ENCODE results near the gene SV2C. TPM values are rescaled to one million over a fixed set of nuclear protein-coding genes. Genes with fewer than 3 reads are reported as not detected.
"Not testable (repeated sequence)": the region's sequence is repeated elsewhere in the genome, so short reads cannot be mapped to it uniquely, and the experiment has no call there.

SV2C gene
- total RNA-seq, 1 donor from 2014 or later, result not detected

GRCh38 chr5:76240336-76240735 is 157.2 kb downstream of the SV2C start:
- Mint-ChIP-seq H3K36me3 (ENCODE audit: low read depth) (no peaks in the 10 kb centered on the region), H3K27me3 (peaks cover 13% of the 10 kb centered on the region), H3K27ac (no peak overlapping the region), H3K9me3 (peaks cover 11% of the 10 kb centered on the region), H3K4me3 (no peak overlapping the region), H3K4me1 (no peaks in the 10 kb centered on the region)
- TF ChIP-seq, protein P1, sequence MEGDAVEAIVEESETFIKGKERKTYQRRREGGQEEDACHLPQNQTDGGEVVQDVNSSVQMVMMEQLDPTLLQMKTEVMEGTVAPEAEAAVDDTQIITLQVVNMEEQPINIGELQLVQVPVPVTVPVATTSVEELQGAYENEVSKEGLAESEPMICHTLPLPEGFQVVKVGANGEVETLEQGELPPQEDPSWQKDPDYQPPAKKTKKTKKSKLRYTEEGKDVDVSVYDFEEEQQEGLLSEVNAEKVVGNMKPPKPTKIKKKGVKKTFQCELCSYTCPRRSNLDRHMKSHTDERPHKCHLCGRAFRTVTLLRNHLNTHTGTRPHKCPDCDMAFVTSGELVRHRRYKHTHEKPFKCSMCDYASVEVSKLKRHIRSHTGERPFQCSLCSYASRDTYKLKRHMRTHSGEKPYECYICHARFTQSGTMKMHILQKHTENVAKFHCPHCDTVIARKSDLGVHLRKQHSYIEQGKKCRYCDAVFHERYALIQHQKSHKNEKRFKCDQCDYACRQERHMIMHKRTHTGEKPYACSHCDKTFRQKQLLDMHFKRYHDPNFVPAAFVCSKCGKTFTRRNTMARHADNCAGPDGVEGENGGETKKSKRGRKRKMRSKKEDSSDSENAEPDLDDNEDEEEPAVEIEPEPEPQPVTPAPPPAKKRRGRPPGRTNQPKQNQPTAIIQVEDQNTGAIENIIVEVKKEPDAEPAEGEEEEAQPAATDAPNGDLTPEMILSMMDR (IDR thresholded peaks at IDR 0.05), result no peak
- intact Hi-C loops (cut with micrococcal nuclease), result no loop called here
- ATAC-seq (ENCODE audit: low read depth) (no peak), DNase-seq (no peak)
- ChIA-PET POLR2A (no interaction called here), CTCF (no interaction called here)

- POLR2A ChIA-PET; ATAC-seq (ENCODE audit: low read depth); DNase-seq; H3K27ac Mint-ChIP-seq; H3K4me3 Mint-ChIP-seq; H3K4me1 Mint-ChIP-seq; CTCF ChIA-PET; intact Hi-C loops (cut with micrococcal nuclease); H3K36me3 Mint-ChIP-seq (ENCODE audit: low read depth); H3K9me3 Mint-ChIP-seq: not testable (repeated sequence)
- H3K27me3 Mint-ChIP-seq, result peaks cover 11% of the 10 kb centered on the region
These were observed 159.0 kb downstream of the SV2C start for GRCh38 chr5:76242155-76242554.

GRCh38 chr5:76245590-76245989 is 162.4 kb downstream of the SV2C start:
- Mint-ChIP-seq H3K27me3 (no peaks in the 10 kb centered on the region), H3K4me1 (no peaks in the 10 kb centered on the region), H3K4me3 (no peak overlapping the region), H3K36me3 (ENCODE audit: low read depth) (no peaks in the 10 kb centered on the region), H3K9me3 (no peaks in the 10 kb centered on the region), H3K27ac (no peak overlapping the region)
- TF ChIP-seq, protein P1 (IDR thresholded peaks at IDR 0.05), result no peak
- CTCF ChIA-PET, result no interaction called here
- DNase-seq (no peak), ATAC-seq (ENCODE audit: low read depth) (no peak)
- intact Hi-C loops (cut with micrococcal nuclease), result no loop called here
- POLR2A ChIA-PET, result no interaction called here

DNA sequence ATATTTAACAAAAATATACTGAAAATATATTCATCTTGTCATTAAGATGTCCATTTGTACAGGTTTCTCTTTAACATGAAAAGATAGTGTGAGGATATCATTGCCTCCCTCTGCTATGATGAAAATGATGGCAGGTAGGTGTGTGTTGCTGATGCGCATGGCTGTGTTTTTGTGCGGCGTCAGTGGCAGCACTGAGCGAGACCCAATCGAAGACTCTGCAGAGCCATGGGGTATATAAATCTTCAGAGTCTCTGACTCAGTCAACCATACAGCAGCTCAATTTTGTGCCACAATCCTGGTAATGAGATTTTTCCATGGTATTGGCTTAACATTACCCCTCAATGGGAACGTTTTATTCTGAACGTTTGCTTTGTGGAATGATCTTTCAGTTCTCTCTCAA is 166.4 kb downstream of the SV2C start:
- CTCF ChIA-PET, result no interaction called here
- Mint-ChIP-seq H3K4me1 (no peaks in the 10 kb centered on the region), H3K4me3 (no peak overlapping the region), H3K36me3 (ENCODE audit: low read depth) (no peaks in the 10 kb centered on the region), H3K27ac (no peak overlapping the region), H3K9me3 (no peaks in the 10 kb centered on the region), H3K27me3 (peaks cover 11% of the 10 kb centered on the region)
- ATAC-seq (ENCODE audit: low read depth), result no peak
- TF ChIP-seq, protein P1 (IDR thresholded peaks at IDR 0.05), result no peak
- POLR2A ChIA-PET, result no interaction called here
- intact Hi-C loops (cut with micrococcal nuclease), result no loop called here
- DNase-seq, result no peak

GRCh38 chr5:76250463-76250862 is 167.3 kb downstream of the SV2C start:
- Mint-ChIP-seq H3K4me3 (no peak overlapping the region), H3K27me3 (peaks cover 13% of the 10 kb centered on the region), H3K4me1 (no peaks in the 10 kb centered on the region), H3K9me3 (no peaks in the 10 kb centered on the region), H3K27ac (no peak overlapping the region), H3K36me3 (ENCODE audit: low read depth) (no peaks in the 10 kb centered on the region)
- TF ChIP-seq, protein P1 (IDR thresholded peaks at IDR 0.05), result no peak
- CTCF ChIA-PET, result no interaction called here
- intact Hi-C loops (cut with micrococcal nuclease), result no loop called here
- ATAC-seq (ENCODE audit: low read depth) (no peak), DNase-seq (no peak)
- POLR2A ChIA-PET, result no interaction called here

DNA sequence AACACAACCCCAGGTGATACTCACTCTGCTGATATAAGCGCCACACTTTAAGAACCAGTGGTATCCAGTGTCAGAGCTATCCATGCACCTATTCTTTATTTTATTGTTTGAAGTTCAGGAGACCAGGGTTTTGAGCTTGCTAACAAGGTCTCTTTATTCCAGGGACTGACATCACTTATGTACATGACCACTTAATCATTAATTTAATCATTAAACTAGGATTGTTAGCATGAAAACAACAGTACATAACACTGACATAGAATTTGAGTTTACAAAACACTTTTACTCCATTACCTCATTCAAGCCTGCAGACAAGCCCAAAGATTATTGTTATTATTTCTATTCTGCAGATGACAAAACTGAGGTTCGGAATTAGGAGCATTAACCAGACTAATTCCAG is 168.5 kb downstream of the SV2C start:
- Mint-ChIP-seq H3K4me3 (no peak overlapping the region), H3K27ac (no peak overlapping the region), H3K9me3 (no peaks in the 10 kb centered on the region), H3K36me3 (ENCODE audit: low read depth) (no peaks in the 10 kb centered on the region), H3K27me3 (peaks cover 15% of the 10 kb centered on the region), H3K4me1 (peaks cover 2% of the 10 kb centered on the region)
- CTCF ChIA-PET, result no interaction called here
- intact Hi-C loops (cut with micrococcal nuclease), result no loop called here
- no peak for DNase-seq
- POLR2A ChIA-PET, result no interaction called here
- ATAC-seq (ENCODE audit: low read depth), result no peak
- TF ChIP-seq, protein P1 (IDR thresholded peaks at IDR 0.05), result no peak

Measured in activated B cell treated with CpG ODN at 0.5 μM for 24 hours (primary cell).